ENCODE results near the gene KCNMB3. TPM values are rescaled to one million over a fixed set of nuclear protein-coding genes. Genes with fewer than 3 reads are reported as not detected.
"Not testable (repeated sequence)": the region's sequence is repeated elsewhere in the genome, so short reads cannot be mapped to it uniquely, and the experiment has no call there.

The KCNMB3 gene
- total RNA-seq, 1 donor from 2014 or later: 1.1 TPM

GRCh38 chr3:179266701-179267211 lies 15.8 kb upstream of the KCNMB3 start:
- peak; percentile 50 for ATAC-seq
- intact Hi-C loops (cut with micrococcal nuclease): no loop called here
- no peak for DNase-seq

- no peak for DNase-seq
- no peak for ATAC-seq
- intact Hi-C loops (cut with micrococcal nuclease): no loop called here
These were observed 15.0 kb upstream of the KCNMB3 start for GRCh38 chr3:179265875-179266274.

GRCh38 chr3:179265092-179265491 lies 14.2 kb upstream of the KCNMB3 start:
- intact Hi-C loops (cut with micrococcal nuclease): no loop called here
- ATAC-seq (no peak), DNase-seq (no peak)

- no peak for ATAC-seq
- DNase-seq: no peak
- intact Hi-C loops (cut with micrococcal nuclease): no loop called here
These were observed 13.5 kb upstream of the KCNMB3 start for GRCh38 chr3:179264449-179264848.

- no peak for ATAC-seq
- DNase-seq: peak; percentile 37
- intact Hi-C loops (cut with micrococcal nuclease): no loop called here
These were observed 12.2 kb upstream of the KCNMB3 start for GRCh38 chr3:179263134-179263533.

GRCh38 chr3:179260949-179261765 lies 10.2 kb upstream of the KCNMB3 start:
- intact Hi-C loops (cut with micrococcal nuclease): no loop called here

GRCh38 chr3:179259959-179260756 lies 9.2 kb upstream of the KCNMB3 start:
- ATAC-seq; intact Hi-C loops (cut with micrococcal nuclease); DNase-seq: not testable (repeated sequence)

More at GRCh38 chr3:179260949-179261765, 10.2 kb upstream of the KCNMB3 start:
- ATAC-seq: peak; percentile 100
- DNase-seq: peak; percentile 90

GRCh38 chr3:179258820-179259219 lies 7.9 kb upstream of the KCNMB3 start:
- intact Hi-C loops (cut with micrococcal nuclease): no loop called here
- ATAC-seq (no peak), DNase-seq (no peak)

GRCh38 chr3:179257742-179258141 lies 6.8 kb upstream of the KCNMB3 start:
- intact Hi-C loops (cut with micrococcal nuclease): not testable (repeated sequence)

GRCh38 chr3:179256813-179257212 lies 5.9 kb upstream of the KCNMB3 start:
- DNase-seq: no peak
- intact Hi-C loops (cut with micrococcal nuclease): no loop called here
- ATAC-seq: no peak

More at GRCh38 chr3:179257742-179258141, 6.8 kb upstream of the KCNMB3 start:
- not testable (repeated sequence) for ATAC-seq, DNase-seq

GRCh38 chr3:179247289-179248015 lies 3.5 kb downstream of the KCNMB3 start:
- no peak for DNase-seq
- ATAC-seq: no peak
- intact Hi-C loops (cut with micrococcal nuclease): no loop called here

GRCh38 chr3:179244878-179245277 lies 6.0 kb downstream of the KCNMB3 start:
- intact Hi-C loops (cut with micrococcal nuclease): no loop called here
- DNase-seq (no peak), ATAC-seq (no peak)

GRCh38 chr3:179242859-179243258 lies 8.1 kb downstream of the KCNMB3 start:
- DNase-seq; intact Hi-C loops (cut with micrococcal nuclease); ATAC-seq: not testable (repeated sequence)

GRCh38 chr3:179240299-179240698 lies 10.6 kb downstream of the KCNMB3 start:
- DNase-seq; ATAC-seq; intact Hi-C loops (cut with micrococcal nuclease): not testable (repeated sequence)

- DNase-seq (no peak), ATAC-seq (peak; percentile 50)
- intact Hi-C loops (cut with micrococcal nuclease): no loop called here
These were observed 14.1 kb downstream of the KCNMB3 start for GRCh38 chr3:179236669-179237301.

GRCh38 chr3:179234199-179234598 lies 16.7 kb downstream of the KCNMB3 start:
- intact Hi-C loops (cut with micrococcal nuclease): no loop called here
- ATAC-seq: no peak
- no peak for DNase-seq

- intact Hi-C loops (cut with micrococcal nuclease): no loop called here
- DNase-seq (no peak), ATAC-seq (no peak)
These were observed 17.9 kb downstream of the KCNMB3 start for GRCh38 chr3:179233043-179233442.

GRCh38 chr3:179229177-179229576 lies 21.7 kb downstream of the KCNMB3 start:
- DNase-seq: no peak
- no peak for ATAC-seq
- intact Hi-C loops (cut with micrococcal nuclease): no loop called here

GRCh38 chr3:179227349-179227748 lies 23.6 kb downstream of the KCNMB3 start:
- intact Hi-C loops (cut with micrococcal nuclease): no loop called here
- ATAC-seq (no peak), DNase-seq (no peak)
